Spleen (tissue), 7 donors: ENCODE results near the gene DYNLRB1.

Source experiments
- CTCF ChIP-seq, 11 experiments: fragments of 200-600 bp in 7 of 11; fragments of 450-650 bp in 4 of 11; sonication (generic) in 4 of 11; IDR thresholded peaks in 8 of 11; conservative IDR thresholded peaks in 3 of 11; 1 replicate in 7 of 11; 2 replicates in 4 of 11; pipeline versions ENCODE4 v1.4.0 to v1.8.0; 2016 to 2021; ENCODE audit warnings: antibody characterized with exemption in 11 of 11, inconsistent platforms in 4 of 11, mild to moderate bottlenecking in 1 of 11
- POLR2A ChIP-seq, 3 donors: fragments of 450-650 bp; IDR thresholded peaks; one replicate each; pipeline ENCODE4 v1.5.1; 2017; ENCODE audit warnings: antibody characterized with exemption in 3 of 3, mild to moderate bottlenecking in 1 of 3
- donor health status: DM: no; HTN: no; CAD: no; lungs with moderate emphysema.
- donor health status: DM: no; HTN: no; CAD: no.
- donor health status: DM: no; HTN: no; CAD: no.

- TF ChIP-seq CTCF (IDR thresholded peaks at IDR 0.05 in 8 of 11, conservative IDR thresholded peaks at IDR 0.05 in 3 of 11), result no peak
- TF ChIP-seq POLR2A (IDR thresholded peaks at IDR 0.05), result no peak
Measured at GRCh38 chr20:34491226-34491931, 24.8 kb upstream of the DYNLRB1 start.
